Measurements from ENCODE around the gene RNFT2.

RNFT2 gene

DNA sequence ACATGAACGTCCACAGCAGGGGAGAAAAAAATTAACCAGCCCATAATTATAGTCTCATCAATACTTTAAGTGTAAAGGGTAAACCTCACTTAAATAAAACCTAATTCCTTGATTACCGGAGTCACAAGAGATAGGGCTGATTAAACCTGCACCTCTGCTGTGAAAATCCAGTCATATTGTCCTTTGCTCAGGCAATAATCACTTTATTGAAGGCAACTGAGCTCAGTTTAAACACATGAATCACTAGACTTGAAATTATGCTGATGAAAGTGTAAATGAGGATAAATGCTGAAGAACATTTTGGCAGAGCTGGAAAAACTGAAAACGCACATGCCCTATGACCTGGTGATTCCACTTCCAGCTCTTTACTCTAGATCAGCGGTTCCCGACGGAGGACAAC is 149.8 kb downstream of the RNFT2 start:
- Histone ChIP-seq H3K9me2 (replicated peaks; ENCODE audit: control insufficient read depth, low read length) (no peaks in the 10 kb centered on the region), H3K27ac (ENCODE audit: low read depth, low read length) (no peak overlapping the region), H3K4me1 (ENCODE audit: control insufficient read depth, low read length) (peaks cover 27% of the 10 kb centered on the region), H3K4me2 (ENCODE audit: low read length) (no peak overlapping the region), H3F3A (ENCODE audit: control insufficient read depth, insufficient read depth) (peaks cover 10% of the 10 kb centered on the region), H4K20me1 (ENCODE audit: control insufficient read depth, insufficient read depth, low read depth, low read length) (no peaks in the 10 kb centered on the region), H3K9me3 (ENCODE audit: control insufficient read depth, insufficient read depth, low read length) (no peaks in the 10 kb centered on the region), H3K4me3 (ENCODE audit: low read length) (no peak overlapping the region), H3K79me2 (ENCODE audit: control insufficient read depth, low read length) (no peaks in the 10 kb centered on the region), H3K27me3 (ENCODE audit: control insufficient read depth, low read length) (0 out of 2 replicates have a peak, but pooled peaks cover 2% of the 10 kb centered on the region), H3K36me3 (ENCODE audit: control insufficient read depth, low read length) (no peaks in the 10 kb centered on the region)
- no peak for TF ChIP-seq CTCF (IDR thresholded peaks at IDR 0.05; ENCODE audit: low read depth, low read length, poor library complexity, severe bottlenecking)
- no peak for TF ChIP-seq EZH2phosphoT487 (IDR thresholded peaks at IDR 0.05; ENCODE audit: borderline replicate concordance, low read length)

DNA sequence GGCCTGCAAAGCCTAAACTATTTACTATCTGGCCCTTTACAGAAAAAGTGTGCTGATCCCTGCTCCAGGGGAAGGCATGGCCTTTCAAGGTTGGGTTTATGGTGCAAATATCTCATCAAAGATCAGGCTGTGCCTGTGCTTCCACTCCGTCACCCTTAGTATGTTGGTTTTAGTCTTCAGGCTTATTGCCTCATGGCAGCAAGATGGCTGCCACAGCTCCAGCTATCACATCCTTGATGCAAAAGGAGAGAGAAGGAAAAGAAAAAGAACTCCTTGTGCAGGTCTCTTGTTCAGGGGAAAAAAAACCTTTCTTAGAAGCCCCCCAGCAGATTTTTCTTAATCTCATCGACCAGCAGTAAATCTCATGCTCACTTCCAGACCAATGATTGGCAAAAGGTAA is 152.2 kb downstream of the RNFT2 start:
- no peaks in the 10 kb centered on the region for H3K9me2 ChIP-seq (replicated peaks; ENCODE audit: control insufficient read depth, low read length)
- H3K4me3 ChIP-seq (ENCODE audit: low read length): no peak overlapping the region
- TF ChIP-seq CTCF (IDR thresholded peaks at IDR 0.05; ENCODE audit: low read depth, low read length, poor library complexity, severe bottlenecking) (no peak), EZH2phosphoT487 (IDR thresholded peaks at IDR 0.05; ENCODE audit: borderline replicate concordance, low read length) (no peak)
- H3K27me3 ChIP-seq (ENCODE audit: control insufficient read depth, low read length): no peaks in the 10 kb centered on the region
- no peaks in the 10 kb centered on the region for H3K79me2 ChIP-seq (ENCODE audit: control insufficient read depth, low read length)
- H3K4me1 ChIP-seq (ENCODE audit: control insufficient read depth, low read length): peaks cover 12% of the 10 kb centered on the region
- H4K20me1 ChIP-seq (ENCODE audit: control insufficient read depth, insufficient read depth, low read depth, low read length): no peaks in the 10 kb centered on the region
- H3F3A ChIP-seq (ENCODE audit: control insufficient read depth, insufficient read depth): peaks cover 2% of the 10 kb centered on the region; the same call in 1 of the 2 replicates
- H3K9me3 ChIP-seq (ENCODE audit: control insufficient read depth, insufficient read depth, low read length): no peaks in the 10 kb centered on the region
- H3K36me3 ChIP-seq (ENCODE audit: control insufficient read depth, low read length): no peaks in the 10 kb centered on the region
- H3K27ac ChIP-seq (ENCODE audit: low read depth, low read length): no peak overlapping the region
- no peak overlapping the region for H3K4me2 ChIP-seq (ENCODE audit: low read length)

GRCh38 chr12:116891019-116891418 is 152.9 kb downstream of the RNFT2 start:
- H3K27ac ChIP-seq (ENCODE audit: low read depth, low read length): no peak overlapping the region
- H3K4me3 ChIP-seq (ENCODE audit: low read length): no peak overlapping the region
- no peaks in the 10 kb centered on the region for H3K9me2 ChIP-seq (replicated peaks; ENCODE audit: control insufficient read depth, low read length)
- H4K20me1 ChIP-seq (ENCODE audit: control insufficient read depth, insufficient read depth, low read depth, low read length): no peaks in the 10 kb centered on the region
- peaks cover 5% of the 10 kb centered on the region for H3K4me1 ChIP-seq (ENCODE audit: control insufficient read depth, low read length)
- no peaks in the 10 kb centered on the region for H3K79me2 ChIP-seq (ENCODE audit: control insufficient read depth, low read length)
- H3K36me3 ChIP-seq (ENCODE audit: control insufficient read depth, low read length): no peaks in the 10 kb centered on the region
- H3K27me3 ChIP-seq (ENCODE audit: control insufficient read depth, low read length): no peaks in the 10 kb centered on the region
- H3K4me2 ChIP-seq (ENCODE audit: low read length): no peak overlapping the region
- no peaks in the 10 kb centered on the region for H3F3A ChIP-seq (ENCODE audit: control insufficient read depth, insufficient read depth)
- TF ChIP-seq CTCF (IDR thresholded peaks at IDR 0.05; ENCODE audit: low read depth, low read length, poor library complexity, severe bottlenecking) (no peak), EZH2phosphoT487 (IDR thresholded peaks at IDR 0.05; ENCODE audit: borderline replicate concordance, low read length) (no peak)
- no peaks in the 10 kb centered on the region for H3K9me3 ChIP-seq (ENCODE audit: control insufficient read depth, insufficient read depth, low read length)

All from DOHH2 (cell line).